Tibial nerve (tissue), 4 donors: Measurements from ENCODE around the gene SIK2. TPM values are rescaled to one million over a fixed set of nuclear protein-coding genes. Genes with fewer than 3 reads are reported as not detected.

Source experiments
- DNase-seq, 2 donors: peaks; one replicate each; pipeline ENCODE4 v3.0.0-alpha.2; 2019; ENCODE audit warnings: low spot score in 2 of 2
- H3K27ac ChIP-seq, 4 donors: fragments of 200-600 bp; sonication (generic) in 3 of 4; one replicate each; pipeline ENCODE4 v1.5.1; 2017 to 2019; ENCODE audit warnings: mild to moderate bottlenecking in 1 of 4
- H3K27me3 ChIP-seq, 2 donors: fragments of 200-600 bp; sonication (generic) in 1 of 2; one replicate each; pipeline versions ENCODE4 v1.5.1 to v1.6.0; 2017 to 2019
- H3K36me3 ChIP-seq, 3 donors: fragments of 200-600 bp; sonication (generic); one replicate each; pipeline ENCODE4 v1.5.1; 2018 to 2019
- H3K4me1 ChIP-seq, 4 donors: fragments of 200-600 bp; sonication (generic) in 3 of 4; one replicate each; pipeline ENCODE4 v1.5.1; 2017 to 2019
- H3K4me3 ChIP-seq, 4 donors: fragments of 200-600 bp; sonication (generic) in 3 of 4; one replicate each; pipeline ENCODE4 v1.5.1; 2017 to 2019; ENCODE audit warnings: mild to moderate bottlenecking in 1 of 4, moderate library complexity in 1 of 4
- H3K9me3 ChIP-seq, 4 donors: fragments of 200-600 bp; sonication (generic) in 3 of 4; one replicate each; pipeline ENCODE4 v1.5.1; 2017 to 2019
- EP300 ChIP-seq, 2 donors: sonication (generic); formaldehyde crosslinking; IDR thresholded peaks; one replicate each; pipeline ENCODE4 v1.6.1; 2017; ENCODE audit warnings: antibody characterized with exemption in 2 of 2, mild to moderate bottlenecking in 1 of 2
- POLR2A ChIP-seq, 2 donors: fragments of 450-650 bp; IDR thresholded peaks; one replicate each; pipeline ENCODE4 v1.6.1; 2017; ENCODE audit warnings: antibody characterized with exemption in 2 of 2, mild to moderate bottlenecking in 2 of 2, moderate library complexity in 2 of 2
- WGBS, 2 donors: methylation state at CpG; one replicate each; pipeline ENCODE4 v1.1.5; 2018; 5-methylcytosine and 5-hydroxymethylcytosine counted together
- total RNA-seq, 4 donors: library from RNA; depleted of rRNA; stranded (reverse); fragments of >200 nt; gene quantifications; one replicate each; pipeline ENCODE4 v1.1.0, GENCODE V29; 2016
- TF ChIP-seq, protein P1 (sequence below), 5 experiments: fragments of 200-600 bp in 3 of 5; fragments of 450-650 bp in 2 of 5; sonication (generic) in 3 of 5; IDR thresholded peaks; one replicate each; pipeline ENCODE4 v1.5.1; 2016 to 2019; ENCODE audit warnings: antibody characterized with exemption in 5 of 5, mild to moderate bottlenecking in 3 of 5, moderate library complexity in 2 of 5

Gene SIK2
- total RNA-seq, 4 donors from 2014 or later = 19.7 to 27.6 (median 24.1) TPM

DNA sequence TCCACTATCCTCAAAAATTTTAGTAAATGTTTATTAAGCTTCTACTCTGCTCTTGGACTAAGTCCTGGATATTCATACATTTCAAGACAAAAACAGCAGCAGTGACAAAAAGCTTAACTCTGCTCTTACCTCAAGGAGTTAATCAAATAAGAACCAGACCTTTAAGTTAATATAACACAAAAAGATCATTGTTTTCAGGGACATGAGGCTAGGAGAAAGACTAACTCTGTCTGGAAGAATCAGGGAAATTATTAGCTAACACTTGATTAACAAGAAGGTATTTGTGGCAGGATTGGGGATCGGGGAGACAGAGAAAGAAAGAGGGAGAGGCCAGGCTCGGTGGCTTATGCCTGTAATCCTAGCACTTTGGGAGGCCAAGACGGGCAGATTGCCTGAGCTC is 89.5 kb downstream of the SIK2 start:
- DNase-seq = no peak
- no peaks in the 10 kb centered on the region for H3K9me3 ChIP-seq
- 46 to 55% methylated on average over 3 of the region's 3 CpGs for WGBS, 2 donors
- H3K4me3 ChIP-seq = no peak overlapping the region
- TF ChIP-seq, protein P1, sequence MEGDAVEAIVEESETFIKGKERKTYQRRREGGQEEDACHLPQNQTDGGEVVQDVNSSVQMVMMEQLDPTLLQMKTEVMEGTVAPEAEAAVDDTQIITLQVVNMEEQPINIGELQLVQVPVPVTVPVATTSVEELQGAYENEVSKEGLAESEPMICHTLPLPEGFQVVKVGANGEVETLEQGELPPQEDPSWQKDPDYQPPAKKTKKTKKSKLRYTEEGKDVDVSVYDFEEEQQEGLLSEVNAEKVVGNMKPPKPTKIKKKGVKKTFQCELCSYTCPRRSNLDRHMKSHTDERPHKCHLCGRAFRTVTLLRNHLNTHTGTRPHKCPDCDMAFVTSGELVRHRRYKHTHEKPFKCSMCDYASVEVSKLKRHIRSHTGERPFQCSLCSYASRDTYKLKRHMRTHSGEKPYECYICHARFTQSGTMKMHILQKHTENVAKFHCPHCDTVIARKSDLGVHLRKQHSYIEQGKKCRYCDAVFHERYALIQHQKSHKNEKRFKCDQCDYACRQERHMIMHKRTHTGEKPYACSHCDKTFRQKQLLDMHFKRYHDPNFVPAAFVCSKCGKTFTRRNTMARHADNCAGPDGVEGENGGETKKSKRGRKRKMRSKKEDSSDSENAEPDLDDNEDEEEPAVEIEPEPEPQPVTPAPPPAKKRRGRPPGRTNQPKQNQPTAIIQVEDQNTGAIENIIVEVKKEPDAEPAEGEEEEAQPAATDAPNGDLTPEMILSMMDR (IDR thresholded peaks at IDR 0.05) = no peak
- H3K27me3 ChIP-seq = no peaks in the 10 kb centered on the region
- peak overlapping the region in 1 of 4 donors; percentile 17 for H3K27ac ChIP-seq
- peaks cover 0 to 31% (median 1%) of the 10 kb centered on the region in 4 donors for H3K4me1 ChIP-seq
- H3K36me3 ChIP-seq = peaks cover 0 to 18% (median 0%) of the 10 kb centered on the region in 3 donors

DNA sequence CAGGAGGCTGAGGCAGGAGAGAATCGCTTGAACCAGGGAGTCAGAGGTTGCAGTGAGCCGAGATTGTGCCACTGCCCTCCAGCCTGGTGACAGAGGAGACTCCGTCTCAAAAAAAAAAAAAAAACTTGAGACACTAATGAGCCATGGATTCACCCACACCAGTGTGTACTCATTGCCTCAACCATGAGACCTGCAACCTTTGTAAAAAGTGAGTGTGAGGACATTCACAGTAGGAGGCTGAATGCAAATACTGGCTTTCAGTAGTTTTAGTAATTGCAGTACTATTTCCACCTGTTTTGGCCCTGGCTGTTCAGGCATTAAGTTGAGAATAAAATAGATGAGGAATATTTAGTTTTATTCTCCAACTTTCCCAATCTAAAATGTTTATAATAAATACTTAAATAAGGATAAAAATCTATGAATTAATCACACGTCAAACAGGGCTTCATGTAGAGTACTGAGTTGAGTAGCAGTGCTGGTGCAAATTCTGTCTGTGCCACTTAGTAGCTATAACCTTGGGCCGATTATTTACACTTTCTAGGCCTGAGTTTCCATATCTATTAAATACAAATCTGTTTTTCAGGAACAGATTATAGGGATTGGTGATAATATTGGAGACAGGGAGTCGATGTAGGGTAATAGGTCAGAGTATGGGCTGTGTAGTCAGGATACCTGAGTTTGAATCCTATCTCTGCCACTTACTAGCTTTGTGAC is 91.1 kb downstream of the SIK2 start:
- 90 to 96% methylated on average over 6 of the region's 6 CpGs for WGBS, 2 donors
- no peak for TF ChIP-seq EP300 (IDR thresholded peaks at IDR 0.05)
- H3K27ac ChIP-seq = peak overlapping the region in 1 of 4 donors; percentile 70

DNA sequence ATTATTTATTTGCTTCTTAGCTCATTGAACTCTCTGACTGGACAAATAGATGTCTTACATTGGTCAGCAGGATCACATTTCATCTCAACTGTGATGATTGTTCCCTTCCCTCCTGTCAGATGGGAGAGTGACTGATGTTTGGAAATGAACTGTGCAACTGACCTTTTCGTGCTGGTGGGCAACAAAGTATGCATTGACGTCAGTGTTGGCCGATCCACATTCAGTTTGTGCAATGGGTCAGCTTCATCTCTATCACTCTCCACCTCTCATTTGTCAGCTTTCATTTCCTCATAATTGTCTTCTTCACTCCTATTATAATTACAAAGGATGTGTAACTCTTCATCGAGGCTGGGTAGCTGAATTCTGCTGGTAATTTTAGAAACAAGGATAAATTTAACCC is 92.6 kb downstream of the SIK2 start:
- H3K27me3 ChIP-seq = no peaks in the 10 kb centered on the region
- DNase-seq = peak in 1 of 2 donors; percentile 24
- no peak overlapping the region for H3K4me3 ChIP-seq
- peak overlapping the region in 3 of 4 donors; percentile 28 to 70 (median 53) for H3K27ac ChIP-seq
- WGBS, 2 donors = 20 to 35% methylated on average over 4 of the region's 4 CpGs
- no peaks in the 10 kb centered on the region for H3K36me3 ChIP-seq
- H3K4me1 ChIP-seq = peaks cover 0 to 36% (median 1%) of the 10 kb centered on the region in 4 donors
- TF ChIP-seq EP300 (IDR thresholded peaks at IDR 0.05) (peak in 1 of 2 donors; percentile 82), POLR2A (IDR thresholded peaks at IDR 0.05) (no peak)
- TF ChIP-seq, protein P1 (IDR thresholded peaks at IDR 0.05) = no peak
- H3K9me3 ChIP-seq = no peaks in the 10 kb centered on the region

More for the DNA sequence above, 91.1 kb downstream of the SIK2 start:
- DNase-seq = no peak
- peaks cover 0 to 11% (median 0%) of the 10 kb centered on the region in 3 donors for H3K36me3 ChIP-seq
- H3K4me1 ChIP-seq = peaks cover 0 to 36% (median 1%) of the 10 kb centered on the region in 4 donors
- H3K27me3 ChIP-seq = no peaks in the 10 kb centered on the region
- no peak overlapping the region for H3K4me3 ChIP-seq
- H3K9me3 ChIP-seq = no peaks in the 10 kb centered on the region

DNA sequence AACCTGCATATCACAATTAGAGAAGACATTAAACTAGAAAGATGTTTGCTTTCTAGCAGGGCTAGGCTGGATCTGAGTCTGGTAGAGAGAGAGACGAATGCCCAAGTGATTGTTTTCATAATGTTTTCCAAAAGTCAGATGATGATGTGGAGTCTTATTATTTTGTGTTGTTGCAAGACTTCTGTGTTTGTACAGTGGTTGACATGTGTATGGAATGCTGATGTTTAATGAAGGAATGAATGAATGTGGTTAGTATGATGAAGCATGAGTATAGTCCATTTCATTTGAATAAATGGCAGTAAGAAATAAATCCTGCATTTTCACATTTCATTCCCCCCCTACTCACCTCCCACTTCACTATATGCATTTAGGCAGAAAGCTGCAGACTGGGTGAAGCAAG is 94.3 kb downstream of the SIK2 start:
- H3K4me1 ChIP-seq = peaks cover 0 to 36% (median 1%) of the 10 kb centered on the region in 4 donors
- TF ChIP-seq EP300 (IDR thresholded peaks at IDR 0.05) (no peak), POLR2A (IDR thresholded peaks at IDR 0.05) (no peak)
- TF ChIP-seq, protein P1 (IDR thresholded peaks at IDR 0.05) = no peak
- peaks cover 0 to 4% (median 0%) of the 10 kb centered on the region in 3 donors for H3K36me3 ChIP-seq
- H3K27ac ChIP-seq = peak overlapping the region in 2 of 4 donors; percentile 37 to 49
- DNase-seq = no peak
- no peak overlapping the region for H3K4me3 ChIP-seq
- H3K27me3 ChIP-seq = no peaks in the 10 kb centered on the region
- 19 to 30% methylated on average over 1 of the region's 1 CpG for WGBS, 2 donors
- H3K9me3 ChIP-seq = no peaks in the 10 kb centered on the region

DNA sequence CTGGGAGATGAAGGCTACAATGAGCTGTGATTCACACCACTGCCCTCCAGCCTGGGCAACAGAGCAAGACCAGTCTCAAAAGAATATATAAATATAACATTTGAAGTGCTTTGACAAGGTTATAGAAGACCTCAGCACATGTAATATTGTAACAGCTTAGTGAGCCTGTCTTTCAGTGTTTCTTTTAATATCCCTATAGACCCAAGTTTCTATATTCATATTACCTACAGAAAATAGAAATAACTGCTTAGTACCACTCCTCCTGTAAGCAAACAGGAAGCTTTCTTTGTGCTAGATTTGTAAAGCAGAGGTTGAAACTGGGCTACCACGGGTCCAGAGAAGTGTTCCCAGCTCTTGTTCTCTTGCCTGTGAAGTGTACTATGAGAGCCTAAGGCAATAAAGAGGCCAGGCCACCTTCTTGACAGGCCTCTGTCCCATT is 95.7 kb downstream of the SIK2 start:
- WGBS, 2 donors = 48 to 57% methylated on average over 1 of the region's 1 CpG
- Histone ChIP-seq H3K9me3 (no peaks in the 10 kb centered on the region), H3K27me3 (no peaks in the 10 kb centered on the region), H3K36me3 (peaks cover 0 to 18% (median 4%) of the 10 kb centered on the region in 3 donors), H3K4me1 (peaks cover 0 to 36% (median 1%) of the 10 kb centered on the region in 4 donors), H3K4me3 (no peak overlapping the region), H3K27ac (peak overlapping the region in 1 of 4 donors; percentile 49)
- TF ChIP-seq, protein P1 (IDR thresholded peaks at IDR 0.05) = no peak
- TF ChIP-seq EP300 (IDR thresholded peaks at IDR 0.05) (no peak), POLR2A (IDR thresholded peaks at IDR 0.05) (no peak)
- DNase-seq = no peak
